ACC112 (cell line): ENCODE measurements around the gene HOXD9.

ENCODE experiments used
- H2AFZ ChIP-seq: fragments of 200-600 bp; sonication (generic); one replicate; pipeline ENCODE4 v1.6.0; 2017; ENCODE audit warnings: antibody characterized with exemption, low read length; ENCODE audit not compliant: unreplicated experiment
- H3K27ac ChIP-seq: fragments of 200-600 bp; sonication (generic); 2 replicates; pipeline ENCODE4 v1.5.1; 2014; ENCODE audit warnings: low read depth, mild to moderate bottlenecking, antibody characterized with exemption, low read length, moderate library complexity
- H3K27me3 ChIP-seq: fragments of 200-600 bp; sonication (generic); 2 replicates; pipeline ENCODE4 v1.6.1; 2014; ENCODE audit warnings: mild to moderate bottlenecking, antibody characterized with exemption, low read length, moderate library complexity, mixed read lengths; ENCODE audit not compliant: insufficient read depth
- H3K36me3 ChIP-seq: fragments of 200-600 bp; sonication (generic); 2 replicates; pipeline ENCODE4 v1.6.1; 2016; ENCODE audit warnings: mild to moderate bottlenecking, antibody characterized with exemption, low read length, moderate library complexity, mixed read lengths; ENCODE audit not compliant: insufficient read depth
- H3K4me1 ChIP-seq: fragments of 200-600 bp; sonication (generic); one replicate; pipeline ENCODE4 v1.6.1; 2016; ENCODE audit warnings: low read length, mixed read lengths; ENCODE audit not compliant: insufficient read depth, unreplicated experiment, control insufficient read depth
- H3K4me3 ChIP-seq: fragments of 200-600 bp; sonication (generic); 2 replicates; pipeline ENCODE4 v1.5.1; 2014; ENCODE audit warnings: mild to moderate bottlenecking, low read depth, low read length
- H3K79me2 ChIP-seq: fragments of 200-600 bp; sonication (generic); one replicate; pipeline ENCODE4 v1.6.0; 2016; ENCODE audit warnings: low read length; ENCODE audit not compliant: control insufficient read depth, unreplicated experiment, insufficient read depth

The HOXD9 gene

DNA sequence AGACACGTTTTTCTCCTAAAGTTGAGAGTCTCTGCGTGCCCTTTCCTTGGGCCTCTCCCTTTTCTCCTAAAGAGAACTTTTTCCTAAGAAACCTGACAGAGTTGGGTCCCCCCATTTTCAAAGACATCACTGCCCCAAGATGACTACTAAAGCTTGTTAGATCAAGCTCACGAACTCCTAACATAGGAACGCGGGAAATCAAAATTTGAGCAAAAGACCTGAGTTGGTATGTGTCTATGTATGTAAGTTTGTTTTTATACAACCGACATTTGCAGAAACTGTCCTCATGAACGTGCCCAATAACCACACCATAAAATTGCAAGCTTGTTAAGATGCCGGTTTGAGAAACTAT is 28.6 kb upstream of the HOXD9 start:
- H2AFZ ChIP-seq: no peak overlapping the region
- H3K27ac ChIP-seq: no peak overlapping the region
- H3K4me1 ChIP-seq: no peaks in the 10 kb centered on the region
- H3K27me3 ChIP-seq: peaks cover 97% of the 10 kb centered on the region
- H3K4me3 ChIP-seq: no peak overlapping the region
- no peaks in the 10 kb centered on the region for H3K79me2 ChIP-seq
- no peaks in the 10 kb centered on the region for H3K36me3 ChIP-seq

DNA sequence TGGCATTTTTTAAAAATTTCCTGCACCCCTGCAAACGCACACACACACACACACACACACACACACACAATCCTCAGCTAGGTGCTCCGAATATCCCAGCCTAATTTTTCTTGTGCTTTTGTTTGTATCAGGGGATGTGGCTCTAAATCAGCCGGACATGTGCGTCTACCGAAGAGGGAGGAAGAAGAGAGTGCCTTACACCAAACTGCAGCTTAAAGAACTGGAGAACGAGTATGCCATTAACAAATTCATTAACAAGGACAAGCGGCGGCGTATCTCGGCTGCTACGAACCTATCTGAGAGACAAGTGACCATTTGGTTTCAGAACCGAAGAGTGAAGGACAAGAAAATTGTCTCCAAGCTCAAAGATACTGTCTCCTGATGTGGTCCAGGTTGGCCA is 28.2 kb upstream of the HOXD9 start:
- Histone ChIP-seq H3K4me1 (no peaks in the 10 kb centered on the region), H3K27me3 (peaks cover 97% of the 10 kb centered on the region), H3K27ac (no peak overlapping the region), H3K36me3 (no peaks in the 10 kb centered on the region), H3K4me3 (no peak overlapping the region), H3K79me2 (no peaks in the 10 kb centered on the region), H2AFZ (no peak overlapping the region)

DNA sequence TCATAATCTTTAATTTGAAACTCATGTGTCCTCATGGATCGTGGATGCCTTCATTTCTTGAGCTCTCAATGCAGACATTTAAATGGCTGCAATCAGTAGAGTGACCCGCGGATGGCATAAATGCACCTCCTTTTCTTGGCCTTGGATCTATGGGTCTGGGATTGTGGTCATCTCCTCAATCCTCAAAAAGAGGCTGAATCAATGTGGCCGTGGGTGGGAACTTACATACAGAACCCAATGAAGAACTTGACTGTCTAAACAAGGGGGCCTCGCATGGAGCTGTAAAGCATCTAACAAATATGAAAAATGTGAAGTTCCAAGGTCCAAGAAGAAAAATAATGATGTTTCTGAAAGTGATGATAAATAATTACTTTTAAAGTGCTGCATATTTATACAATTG is 27.1 kb upstream of the HOXD9 start:
- H2AFZ ChIP-seq: no peak overlapping the region
- peaks cover 97% of the 10 kb centered on the region for H3K27me3 ChIP-seq
- H3K4me1 ChIP-seq: no peaks in the 10 kb centered on the region
- H3K36me3 ChIP-seq: no peaks in the 10 kb centered on the region
- no peak overlapping the region for H3K27ac ChIP-seq
- no peaks in the 10 kb centered on the region for H3K79me2 ChIP-seq
- H3K4me3 ChIP-seq: no peak overlapping the region

DNA sequence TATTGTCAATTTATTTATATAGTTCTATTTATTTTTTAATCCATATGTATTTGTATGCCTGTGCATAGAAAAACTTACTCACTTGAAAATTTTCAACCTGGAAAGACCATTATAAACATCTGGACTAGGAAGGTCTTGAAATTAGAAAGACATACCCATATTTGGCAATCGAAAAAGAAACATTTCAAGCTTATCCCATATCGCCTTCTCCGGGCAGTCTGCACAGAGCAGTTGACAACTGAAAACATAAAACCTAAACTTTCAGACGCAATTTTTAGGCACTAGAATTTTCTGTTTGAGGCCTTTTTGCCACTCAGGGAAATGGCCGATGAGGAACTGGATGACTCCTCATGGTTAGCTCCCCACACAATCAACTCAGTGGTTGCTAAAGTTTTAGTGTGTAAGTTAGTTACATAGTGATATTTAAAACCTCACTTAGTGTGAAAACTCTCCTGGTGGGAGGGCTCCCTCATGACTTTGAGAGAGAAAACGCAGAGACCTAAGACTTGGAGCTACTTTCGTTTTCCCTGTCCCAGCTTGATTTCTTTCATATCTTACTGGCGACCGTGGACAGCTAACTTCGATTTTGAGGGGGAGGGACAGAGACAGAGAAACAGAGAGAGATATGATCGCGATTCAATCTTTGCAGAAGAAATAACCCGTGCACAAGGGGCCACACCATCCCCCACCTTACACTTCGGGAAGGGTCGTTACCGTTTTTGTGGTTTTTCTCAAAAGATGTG is 26.1 kb upstream of the HOXD9 start:
- Histone ChIP-seq H3K27me3 (peaks cover 97% of the 10 kb centered on the region), H3K4me1 (no peaks in the 10 kb centered on the region), H2AFZ (no peak overlapping the region), H3K27ac (no peak overlapping the region), H3K36me3 (no peaks in the 10 kb centered on the region), H3K79me2 (no peaks in the 10 kb centered on the region), H3K4me3 (peak overlapping the region; percentile 67)

DNA sequence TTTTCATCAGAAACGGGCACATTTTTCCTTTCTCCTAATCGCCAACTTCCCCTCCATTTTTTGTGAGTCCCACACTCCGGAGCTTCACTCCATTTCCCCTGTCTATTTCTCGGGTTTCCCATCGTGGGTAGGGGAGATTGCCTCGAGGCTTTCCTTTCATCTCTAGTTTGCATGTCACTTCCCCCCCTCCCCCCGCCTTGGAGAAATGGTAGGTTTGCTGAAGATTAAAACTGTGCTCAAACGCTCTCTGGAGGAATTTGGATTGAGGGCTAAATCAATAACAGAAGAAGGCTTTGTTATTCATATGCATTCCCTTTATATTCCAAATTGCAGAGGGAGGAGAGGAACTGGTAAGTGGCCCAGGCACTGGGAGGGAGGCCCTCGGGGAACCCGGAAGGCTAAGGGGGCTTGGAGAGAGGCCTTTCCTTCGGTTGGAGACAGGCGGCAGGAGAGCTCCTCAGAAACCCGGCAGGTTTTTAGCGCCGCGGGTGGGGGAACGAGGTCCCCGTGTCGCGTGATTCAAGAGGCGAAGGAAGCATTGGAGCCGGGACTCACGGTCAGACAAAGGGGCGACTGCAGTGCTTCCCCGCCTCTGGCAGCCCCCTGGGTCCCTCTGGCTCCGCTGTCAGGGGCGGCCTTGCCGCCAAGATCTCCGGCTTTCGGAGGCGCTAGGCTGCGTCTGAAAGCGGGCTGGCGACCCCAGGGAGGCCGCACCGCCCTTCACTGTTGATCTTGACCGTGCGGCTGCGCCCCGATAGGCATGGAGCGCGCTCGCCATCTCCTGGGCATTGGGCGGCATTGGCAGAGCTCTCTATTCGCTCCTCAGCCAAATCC is 25.3 kb upstream of the HOXD9 start:
- Histone ChIP-seq H3K36me3 (no peaks in the 10 kb centered on the region), H2AFZ (no peak overlapping the region), H3K4me3 (peak overlapping the region; percentile 67), H3K27me3 (peaks cover 97% of the 10 kb centered on the region), H3K27ac (no peak overlapping the region), H3K4me1 (no peaks in the 10 kb centered on the region), H3K79me2 (no peaks in the 10 kb centered on the region)

DNA sequence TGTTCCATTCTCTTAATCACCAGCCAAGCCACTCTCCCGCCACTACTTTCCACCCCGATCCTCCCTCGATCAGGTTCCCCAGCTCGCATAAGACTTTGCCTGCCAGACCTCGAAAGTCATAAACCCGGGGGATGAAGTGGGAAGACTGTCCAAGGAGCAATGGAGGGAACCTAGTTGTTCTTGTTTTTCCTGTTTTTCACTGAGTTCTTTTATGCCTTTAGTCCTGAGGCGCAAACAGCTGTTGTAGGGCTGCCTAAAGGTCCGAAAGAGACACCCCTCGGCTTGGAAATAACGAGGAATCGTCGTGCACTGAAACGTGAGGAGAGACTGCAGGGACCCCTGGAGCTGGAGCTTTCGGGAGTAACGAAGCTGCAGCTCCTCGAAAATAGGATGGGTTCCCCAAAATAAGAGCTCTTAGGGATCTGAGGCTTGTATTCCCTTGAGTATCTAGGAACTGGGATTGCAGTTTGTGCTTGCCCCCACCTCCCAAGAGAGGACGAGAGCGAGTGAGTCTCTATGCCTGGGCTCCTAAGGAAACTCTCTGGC is 24.6 kb upstream of the HOXD9 start:
- no peak overlapping the region for H3K27ac ChIP-seq
- peak overlapping the region; percentile 52 for H3K4me3 ChIP-seq
- peaks cover 99% of the 10 kb centered on the region for H3K27me3 ChIP-seq
- no peaks in the 10 kb centered on the region for H3K79me2 ChIP-seq
- H2AFZ ChIP-seq: no peak overlapping the region
- no peaks in the 10 kb centered on the region for H3K4me1 ChIP-seq
- no peaks in the 10 kb centered on the region for H3K36me3 ChIP-seq

DNA sequence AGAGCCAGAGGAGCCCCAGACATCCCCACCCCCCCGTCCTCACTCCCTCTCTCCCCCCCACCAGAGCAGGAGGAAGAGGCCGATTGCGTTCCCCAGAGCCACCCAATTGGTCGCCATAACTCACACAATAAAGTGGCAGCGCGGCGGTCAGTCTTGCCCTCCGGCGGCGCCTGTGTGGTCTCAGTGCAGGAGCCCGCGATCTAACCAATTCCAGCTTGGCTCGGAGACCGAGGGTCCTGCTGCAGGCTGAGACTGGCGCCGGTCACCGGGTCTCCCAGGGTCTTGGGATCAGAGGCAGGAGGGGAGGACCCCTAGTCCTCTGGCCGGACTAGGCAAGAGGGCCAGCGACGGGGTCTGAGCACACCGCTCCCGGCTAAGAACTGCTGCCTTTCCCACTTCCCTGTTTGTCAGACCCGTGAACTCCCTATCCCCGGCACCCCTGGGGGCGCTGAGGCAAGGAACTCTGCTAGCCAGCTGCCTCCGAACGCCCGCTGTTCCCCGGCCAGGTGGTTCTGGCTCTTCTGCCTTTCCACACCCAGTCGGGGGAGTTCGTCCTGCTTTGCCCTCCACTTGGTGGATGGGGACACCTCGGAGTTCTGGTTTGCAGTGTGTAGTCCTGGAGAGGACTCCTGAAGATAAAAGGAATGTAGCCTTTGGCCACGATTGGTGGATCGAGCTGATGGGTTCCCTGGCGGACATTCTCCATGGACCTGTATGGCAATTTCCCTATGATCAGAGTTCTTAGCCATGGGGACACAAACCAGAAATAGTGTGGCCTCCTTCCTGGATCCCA is 24.0 kb upstream of the HOXD9 start:
- 0 out of 2 replicates have a peak overlapping the region, but pooled peaks have one; percentile 52 for H3K4me3 ChIP-seq

DNA sequence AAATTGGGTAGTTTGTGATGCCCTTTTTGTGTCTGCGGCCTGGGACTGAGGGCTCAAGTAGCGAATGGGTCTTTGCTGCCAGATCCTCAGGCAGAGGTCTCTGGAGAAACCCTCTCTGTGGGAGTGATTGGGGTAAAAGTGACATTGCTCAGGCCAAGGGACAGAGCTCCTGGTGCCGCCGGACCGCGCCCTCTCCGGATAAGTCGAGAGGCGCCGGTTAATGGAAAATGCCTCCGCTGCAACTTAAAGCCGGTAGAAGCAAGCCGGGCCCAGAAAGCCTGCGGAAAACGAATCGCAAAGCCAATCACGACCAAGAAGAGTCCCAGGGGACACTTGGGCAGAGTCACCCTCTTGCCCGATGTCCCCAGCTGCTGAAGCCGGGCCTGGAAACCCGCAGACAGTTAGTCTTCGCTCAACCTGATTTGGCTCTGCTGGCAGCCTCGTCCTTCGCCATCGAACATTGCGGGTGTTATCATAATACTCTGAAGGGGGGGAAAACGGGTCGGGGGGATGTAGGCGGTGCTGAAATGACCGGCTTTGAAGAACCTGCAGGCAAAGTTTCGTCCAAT is 23.3 kb upstream of the HOXD9 start:
- Histone ChIP-seq H2AFZ (no peak overlapping the region), H3K79me2 (no peaks in the 10 kb centered on the region), H3K36me3 (no peaks in the 10 kb centered on the region), H3K4me1 (peaks cover under 1% of the 10 kb centered on the region), H3K4me3 (no peak overlapping the region), H3K27ac (no peak overlapping the region), H3K27me3 (peaks cover 99% of the 10 kb centered on the region)

More for the DNA sequence above, 24.0 kb upstream of the HOXD9 start:
- Histone ChIP-seq H3K4me1 (no peaks in the 10 kb centered on the region), H3K36me3 (no peaks in the 10 kb centered on the region), H3K79me2 (no peaks in the 10 kb centered on the region), H3K27ac (no peak overlapping the region), H2AFZ (no peak overlapping the region), H3K27me3 (peaks cover 99% of the 10 kb centered on the region)

DNA sequence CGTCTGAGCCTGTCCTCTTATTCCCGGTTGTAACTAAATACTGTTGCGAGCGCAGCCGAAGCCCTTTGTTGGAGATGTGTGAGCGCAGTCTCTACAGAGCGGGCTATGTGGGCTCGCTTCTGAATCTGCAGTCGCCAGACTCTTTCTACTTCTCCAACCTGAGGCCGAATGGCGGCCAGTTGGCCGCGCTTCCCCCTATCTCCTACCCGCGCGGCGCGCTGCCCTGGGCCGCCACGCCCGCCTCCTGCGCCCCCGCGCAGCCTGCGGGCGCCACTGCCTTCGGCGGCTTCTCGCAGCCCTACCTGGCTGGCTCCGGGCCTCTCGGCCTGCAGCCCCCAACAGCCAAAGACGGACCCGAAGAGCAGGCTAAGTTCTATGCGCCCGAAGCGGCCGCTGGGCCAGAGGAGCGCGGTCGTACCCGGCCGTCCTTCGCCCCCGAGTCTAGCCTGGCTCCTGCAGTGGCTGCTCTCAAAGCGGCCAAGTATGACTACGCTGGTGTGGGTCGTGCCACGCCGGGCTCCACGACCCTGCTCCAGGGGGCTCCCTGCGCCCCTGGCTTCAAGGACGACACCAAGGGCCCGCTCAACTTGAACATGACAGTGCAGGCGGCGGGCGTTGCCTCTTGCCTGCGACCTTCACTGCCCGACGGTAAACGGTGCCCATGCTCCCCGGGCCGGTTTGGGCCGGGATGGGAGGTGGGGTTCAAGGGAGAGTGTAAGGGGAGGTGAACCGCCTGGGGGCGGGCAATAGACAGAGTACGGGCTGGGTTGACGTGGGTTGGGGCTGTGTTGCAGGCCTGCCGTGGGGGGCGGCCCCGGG is 22.6 kb upstream of the HOXD9 start, which contains the start of gene HOXD12:
TSS of gene HOXD12 (plus strand) at position 68 of the 819 bp plus-strand sequence. CDS start at position 75, 7 bp downstream.
- H3K27me3 ChIP-seq: peaks cover 99% of the 10 kb centered on the region
- H3K79me2 ChIP-seq: no peaks in the 10 kb centered on the region
- H3K4me1 ChIP-seq: peaks cover 8% of the 10 kb centered on the region
- no peak within 1 kb of the TSS for H3K27ac ChIP-seq
- H2AFZ ChIP-seq: no peak within 1 kb of the TSS
- no peak within 1 kb of the TSS for H3K4me3 ChIP-seq
- no peaks in the 10 kb centered on the region for H3K36me3 ChIP-seq
